Pancreas (tissue), 10 donors: Measurements from ENCODE around the gene PLVAP. TPM values are rescaled to one million over a fixed set of nuclear protein-coding genes. Genes with fewer than 3 reads are reported as not detected.

ENCODE experiments used
- ATAC-seq, 4 donors: fragments of 200-7000 bp; cut with Tn5 transposase; one replicate each; pipeline versions ENCODE4 v1.8.0 to v1.9.1; 2020; ENCODE audit warnings: mild to moderate bottlenecking in 4 of 4, moderate library complexity in 4 of 4
- DNase-seq, 6 donors: peaks; one replicate each; pipeline ENCODE4 v3.0.0-alpha.2; 2020
- FAIRE-seq: peaks from 2 replicates; lab custom pipeline; 2012; peaks lifted over from hg19 to GRCh38; lab: Jason Lieb, UNC
- H3K27ac ChIP-seq, 4 donors: fragments of 200-600 bp; sonication (generic); 1 replicate in 3 of 4; 2 replicates in 1 of 4; pipeline versions ENCODE4 v1.5.0 to v1.8.0; 2020
- H3K27me3 ChIP-seq, 4 donors: fragments of 200-600 bp; one replicate each; pipeline ENCODE4 v1.8.0; 2021
- H3K36me3 ChIP-seq, 3 donors: fragments of 200-600 bp; sonication (generic) in 1 of 3; one replicate each; pipeline versions ENCODE4 v1.5.0 to v1.8.0; 2020 to 2021
- H3K4me1 ChIP-seq, 3 donors: fragments of 200-600 bp; one replicate each; pipeline ENCODE4 v1.8.0; 2021
- H3K4me3 ChIP-seq, 4 donors: fragments of 200-600 bp; sonication (generic) in 2 of 4; one replicate each; pipeline versions ENCODE4 v1.5.0 to v1.8.0; 2020 to 2021
- H3K9me3 ChIP-seq, 4 donors: fragments of 200-600 bp; one replicate each; pipeline ENCODE4 v1.8.0; 2021
- CTCF ChIP-seq, 4 donors: fragments of 200-600 bp; sonication (generic) in 3 of 4; IDR thresholded peaks; one replicate each; pipeline versions ENCODE4 v1.5.0 to v1.8.0; 2021; ENCODE audit warnings: antibody characterized with exemption in 4 of 4
- WGBS, 2 donors: extraction: QIAGEN DNeasy Blood & Tissue Kit; methylation state at CpG; one replicate each; pipeline ENCODE4 v1.1.7; 2013; 5-methylcytosine and 5-hydroxymethylcytosine counted together
- intact Hi-C, 3 donors: fragments of 100-400 bp; cut with DNase I; formaldehyde crosslinking; loops; one replicate each; pipeline versions ENCODE4 v1.11.1 to v1.14.2; 2022
- polyA plus RNA-seq, 2 donors: library from polyadenylated mRNA; stranded (reverse); fragments of 200-250 nt; gene quantifications; one replicate each; pipeline ENCODE4 v1.2.3, GENCODE V29; 2013
- total RNA-seq, 6 donors: library from RNA; stranded (reverse); fragmentation: NEBNext Ultra II Directional in 4 of 6; extraction: Animal tissue kit (Norgen Biotek cat#: 25700) in 4 of 6; gene quantifications; one replicate each; pipeline versions ENCODE4 v1.2.1 to v1.2.4, GENCODE V29; 2021 to 2023
- donor health status: healthy with polysubstance abuse.
- donor health status: DM: no; HTN: no; CAD: no; lungs with moderate emphysema.
- donor health status: DM: no; HTN: no; CAD: no.
- donor health status: control.
- donor health status: control.
- donor health status: Bipolar disorder and iron deficiency.
- donor health status: DM: yes; HTN: yes; CAD: no.
- donor health status: DM: no; HTN: no; CAD: no.
- donor health status: DM: no; HTN: no; CAD: no.
- donor health status: DM: yes; HTN: yes; CAD: no.

The PLVAP gene
- total and polyA plus RNA-seq, 8 donors = 32.0 to 87.6 (median 69.1) TPM

DNA sequence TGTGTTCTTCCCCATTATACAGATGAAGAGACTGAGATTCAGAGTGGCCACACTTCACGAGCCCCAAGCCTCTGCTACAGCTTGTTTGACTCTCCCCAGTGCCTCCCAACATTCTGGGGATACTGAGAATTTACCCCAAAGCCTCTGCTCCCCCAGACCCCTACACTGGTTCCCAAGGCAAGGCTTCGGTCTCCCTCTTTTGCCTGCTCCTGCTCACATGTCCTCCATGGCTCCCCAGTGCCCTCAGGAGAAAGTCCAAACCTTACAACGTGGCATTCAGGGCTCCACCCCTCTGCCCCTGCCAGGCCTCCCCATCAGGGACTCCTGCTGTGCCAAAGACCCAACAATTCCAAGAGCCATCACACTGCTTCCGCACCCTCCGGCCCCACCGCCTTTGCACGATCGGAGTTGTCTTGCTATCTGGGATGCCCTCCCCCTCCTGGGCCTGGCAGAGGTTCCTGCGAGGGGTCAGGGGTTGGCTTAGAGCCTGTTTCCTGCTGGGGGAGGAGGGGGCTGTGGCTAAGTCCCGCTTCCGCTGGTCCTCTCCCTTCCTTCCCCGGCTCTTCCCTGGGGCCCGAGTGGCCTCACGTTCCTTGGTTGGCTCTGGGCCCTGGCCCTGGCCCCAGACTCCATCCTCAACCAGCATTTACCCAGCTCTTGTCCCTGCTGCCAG, 24.4 kb downstream of the PLVAP start:
- Histone ChIP-seq H3K9me3 (no peaks in the 10 kb centered on the region), H3K36me3 (no peaks in the 10 kb centered on the region), H3K4me3 (no peak overlapping the region), H3K27ac (no peak overlapping the region), H3K27me3 (no peaks in the 10 kb centered on the region), H3K4me1 (no peaks in the 10 kb centered on the region)
- ATAC-seq = peak in 1 of 4 donors; percentile 9
- no peak for FAIRE-seq
- intact Hi-C loops = no loop called here
- no peak for DNase-seq
- whole genome bisulfite sequencing, 2 donors = 42 to 43% methylated on average over 14 of the region's 14 CpGs
- TF ChIP-seq CTCF (IDR thresholded peaks at IDR 0.05) = no peak

DNA sequence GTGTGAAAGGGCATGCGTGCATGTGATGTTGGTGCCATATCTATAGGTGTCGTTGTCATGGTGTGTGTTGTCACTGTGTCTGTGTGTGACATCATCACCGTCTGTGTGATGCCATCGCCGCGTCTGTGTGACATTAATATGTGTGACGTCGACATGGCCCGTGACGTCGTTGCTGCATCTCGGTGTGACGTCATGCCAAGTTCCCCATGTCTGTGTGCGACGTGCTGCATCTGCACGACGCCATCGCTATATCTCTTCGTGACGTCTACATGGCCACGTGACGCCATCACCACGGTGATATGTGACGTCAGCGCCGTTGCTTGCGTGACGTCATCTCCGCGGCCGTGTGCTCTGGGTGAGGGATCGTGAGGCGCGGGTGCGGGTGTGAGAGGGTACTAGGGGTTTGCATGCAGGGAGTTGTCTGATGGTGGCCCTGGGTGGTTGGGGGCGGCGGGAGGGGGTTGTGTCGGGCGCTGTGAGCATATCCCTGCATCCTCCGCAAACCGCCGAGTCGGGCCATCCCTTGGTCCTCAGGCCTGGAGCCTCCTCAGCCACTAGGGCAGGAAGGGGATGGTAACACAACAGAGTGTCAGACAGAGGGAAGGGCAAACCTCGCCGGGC, 25.2 kb downstream of the PLVAP start:
- intact Hi-C loops = no loop called here
- Histone ChIP-seq H3K27ac (no peak overlapping the region), H3K4me1 (no peaks in the 10 kb centered on the region), H3K4me3 (no peak overlapping the region), H3K27me3 (no peaks in the 10 kb centered on the region), H3K36me3 (no peaks in the 10 kb centered on the region), H3K9me3 (no peaks in the 10 kb centered on the region)
- FAIRE-seq (no peak), ATAC-seq (no peak), DNase-seq (no peak)
- WGBS, 2 donors = 69 to 77% methylated on average over 43 to 45 of the region's 45 CpGs
- TF ChIP-seq CTCF (IDR thresholded peaks at IDR 0.05) = no peak

DNA sequence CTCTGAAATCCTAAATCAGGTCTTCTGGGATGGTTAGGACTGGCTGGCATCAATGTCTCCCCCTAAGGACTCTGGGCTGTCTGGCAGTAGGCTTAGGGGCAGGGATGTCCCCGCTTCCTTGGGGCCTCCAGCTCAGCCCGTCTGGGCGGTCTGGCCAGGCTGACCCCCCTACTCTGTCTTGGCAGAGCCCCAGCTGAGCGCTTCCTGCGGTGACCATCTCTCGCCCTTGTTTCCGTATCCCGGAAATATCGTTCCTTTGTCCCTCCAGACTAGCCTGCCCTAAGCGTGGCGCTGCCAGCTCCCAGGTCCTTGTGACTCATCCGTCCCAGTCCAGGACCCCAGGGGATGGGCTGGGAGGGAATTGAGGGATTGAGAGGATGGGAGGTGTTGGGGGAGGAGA, 28.4 kb downstream of the PLVAP start:
- Histone ChIP-seq H3K36me3 (no peaks in the 10 kb centered on the region), H3K4me3 (no peak overlapping the region), H3K27ac (no peak overlapping the region), H3K9me3 (no peaks in the 10 kb centered on the region), H3K4me1 (no peaks in the 10 kb centered on the region), H3K27me3 (no peaks in the 10 kb centered on the region)
- FAIRE-seq (no peak), ATAC-seq (peak in 3 of 4 donors; percentile 26 to 29 (median 27)), DNase-seq (peak in 3 of 6 donors; percentile 20 to 54 (median 22))
- intact Hi-C loops = loop anchor here in 1 of 3 donors (5.0 kb wide), 1 partner anchor 119 kb away; no protein-coding TSS in a partner anchor
- TF ChIP-seq CTCF (IDR thresholded peaks at IDR 0.05) = no peak
- WGBS, 2 donors = 5 to 14% methylated on average over 12 of the region's 12 CpGs

GRCh38 chr19:17347877-17348276, 29.3 kb downstream of the PLVAP start:
- intact Hi-C loops = loop anchor here in 1 of 3 donors (5.0 kb wide), 1 partner anchor 119 kb away; no protein-coding TSS in a partner anchor
- H3K9me3 ChIP-seq = no peaks in the 10 kb centered on the region
- no peak overlapping the region for H3K4me3 ChIP-seq
- no peaks in the 10 kb centered on the region for H3K4me1 ChIP-seq
- no peak for TF ChIP-seq CTCF (IDR thresholded peaks at IDR 0.05)
- no peaks in the 10 kb centered on the region for H3K27me3 ChIP-seq
- ATAC-seq (no peak), DNase-seq (no peak), FAIRE-seq (no peak)
- WGBS, 2 donors = 63 to 65% methylated on average over 2 of the region's 2 CpGs
- H3K27ac ChIP-seq = peak overlapping the region in 1 of 4 donors; percentile 22
- H3K36me3 ChIP-seq = no peaks in the 10 kb centered on the region

DNA sequence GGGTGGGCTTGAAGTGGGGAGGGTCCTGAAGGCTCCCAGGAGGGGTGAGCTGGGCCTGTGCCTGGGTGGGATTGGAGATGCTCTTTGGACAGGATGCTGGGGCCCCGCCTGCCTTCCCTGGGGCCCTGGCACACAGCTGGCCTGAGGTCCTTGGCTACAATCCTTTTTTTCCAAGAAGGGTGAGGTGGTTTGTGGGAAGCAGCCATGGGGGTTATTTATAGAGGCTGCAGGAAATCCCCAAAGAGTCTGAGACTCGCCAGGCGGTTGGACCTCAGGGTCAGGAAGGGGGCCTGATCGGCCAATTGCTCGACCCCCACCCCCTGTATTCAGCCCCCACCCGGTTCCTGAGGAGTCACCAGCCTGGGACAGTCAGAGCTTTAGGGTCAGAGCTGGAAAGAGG, 29.8 kb downstream of the PLVAP start:
- intact Hi-C loops = loop anchor here in 1 of 3 donors (5.0 kb wide), 1 partner anchor 120 kb away; no protein-coding TSS in a partner anchor
- Histone ChIP-seq H3K27me3 (no peaks in the 10 kb centered on the region), H3K36me3 (no peaks in the 10 kb centered on the region), H3K27ac (no peak overlapping the region), H3K4me1 (no peaks in the 10 kb centered on the region), H3K9me3 (no peaks in the 10 kb centered on the region), H3K4me3 (no peak overlapping the region)
- no peak for TF ChIP-seq CTCF (IDR thresholded peaks at IDR 0.05)
- no peak for DNase-seq
- 26 to 51% methylated on average over 6 of the region's 6 CpGs for WGBS, 2 donors
- ATAC-seq = peak in 2 of 4 donors; percentile 30 to 32
- FAIRE-seq = no peak
